ENCODE measurements around the gene ADORA3. TPM values are rescaled to one million over a fixed set of nuclear protein-coding genes. Genes with fewer than 3 reads are reported as not detected.
A peak's percentile ranks its signal among the peaks of the same experiment; 100 is the strongest.

Gene ADORA3
- total RNA-seq, 1 experiment from 2014 or later, result not detected

DNA sequence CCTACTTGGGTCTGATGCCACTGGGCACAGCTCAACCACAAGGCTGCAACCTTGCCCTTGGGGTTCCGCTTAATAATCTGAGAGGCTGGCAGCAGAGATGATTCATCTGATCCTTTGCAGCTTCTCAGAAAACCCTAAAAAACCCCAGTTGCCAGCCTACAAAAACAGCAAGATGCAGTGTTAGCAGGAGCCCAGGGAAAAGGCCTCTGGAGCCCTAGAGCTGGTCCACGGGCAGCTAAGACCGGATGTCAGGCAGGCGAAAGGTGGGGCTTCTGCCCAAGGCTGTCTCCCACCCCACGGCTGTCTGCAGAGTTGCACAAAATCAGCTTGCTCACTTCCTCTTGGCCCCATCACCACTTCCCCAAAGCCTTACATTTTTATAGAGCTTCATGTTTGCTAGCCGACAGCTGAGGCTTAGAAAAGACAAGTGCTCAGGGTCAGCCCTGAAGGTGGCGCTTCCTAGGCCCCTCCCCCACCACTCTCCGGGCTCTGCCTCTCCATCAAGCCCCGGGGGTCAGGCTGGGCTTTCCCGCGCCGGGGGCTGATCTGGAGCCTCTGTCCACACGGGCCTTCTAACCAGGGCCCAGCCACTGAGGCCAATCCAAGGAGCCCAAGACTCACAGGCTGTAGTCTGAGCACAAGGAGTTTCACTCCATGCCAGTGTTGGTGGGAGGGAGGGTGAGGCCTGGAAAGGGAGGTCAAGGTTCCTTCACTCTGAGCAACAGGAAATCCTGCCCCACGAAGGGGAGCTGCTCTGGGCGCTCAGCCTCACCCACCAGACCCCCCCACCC is 4.2 kb upstream of the ADORA3 start:
- H3K27me3 ChIP-seq (ENCODE audit: control insufficient read depth, insufficient read depth, low read length), result no peaks in the 10 kb centered on the region
- DNase-seq (ENCODE audit: low read depth, low spot score) (no peak), ATAC-seq (peak; percentile 92)
- peaks cover 4% of the 10 kb centered on the region; the same call in 1 of the 2 replicates for H3K4me1 ChIP-seq (ENCODE audit: control insufficient read depth, insufficient read depth, low read length)
- no TSS peak for BruUV-seq (replicated peaks)
- peak overlapping the region; percentile 89 for H3K27ac ChIP-seq (ENCODE audit: low read length)
- no peaks in the 10 kb centered on the region for H3K36me3 ChIP-seq (ENCODE audit: control insufficient read depth, insufficient read depth, low read length)
- ChIA-PET CTCF (interaction anchor here (0.6 to 1.9 kb wide), 8 partner anchors 17 to 362 kb away, joined by 3 to 14 read pairs (median 6); partner anchors contain the start of gene RAP1A), POLR2A (interaction anchor here (0.6 kb wide), 1 partner anchor 1499 kb away, joined by 9 read pairs; no protein-coding TSS in a partner anchor)
- H3K9me3 ChIP-seq (ENCODE audit: control insufficient read depth, insufficient read depth, low read depth, low read length), result no peaks in the 10 kb centered on the region
- intact Hi-C loops (cut with micrococcal nuclease; ENCODE audit: unreplicated experiment) (loop anchor here (1.0 to 10.0 kb wide), 2 partner anchors 149 to 247 kb away; partner anchors contain the start of gene DDX20), in situ Hi-C loops (cut with HindIII; ENCODE audit: low pct_unique_long_range_greater_than_20kb, low sequenced_read_pairs) (no loop called here)
- peak overlapping the region; percentile 21 to 55 for H3K4me3 ChIP-seq (ENCODE audit: low read depth in 2 of 2, low read length in 2 of 2)
- TF ChIP-seq TCF7L2 (IDR thresholded peaks at IDR 0.05; ENCODE audit: low read depth, low read length), result no peak

DNA sequence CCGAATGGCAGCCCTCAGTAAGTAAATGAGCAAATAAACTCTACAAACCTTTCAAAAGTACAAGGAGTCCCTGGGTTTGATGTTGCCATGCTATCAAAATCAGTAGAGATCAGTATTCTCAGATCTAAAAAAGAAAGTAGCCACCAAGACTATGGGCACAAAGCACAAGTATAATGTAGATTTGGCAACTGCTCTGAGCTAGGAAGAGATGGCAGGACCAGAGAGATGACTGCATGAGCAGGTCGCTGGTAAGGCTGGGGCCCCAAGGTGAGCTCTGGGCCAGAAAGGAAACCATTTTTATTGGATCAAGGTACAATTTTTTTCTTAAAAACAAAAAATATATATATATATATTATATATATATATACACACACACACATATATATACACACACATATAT is 3.1 kb upstream of the ADORA3 start:
- Histone ChIP-seq H3K36me3 (ENCODE audit: control insufficient read depth, insufficient read depth, low read length) (no peaks in the 10 kb centered on the region), H3K4me1 (ENCODE audit: control insufficient read depth, insufficient read depth, low read length) (peaks cover 4% of the 10 kb centered on the region; the same call in 1 of the 2 replicates), H3K9me3 (ENCODE audit: control insufficient read depth, insufficient read depth, low read depth, low read length) (no peaks in the 10 kb centered on the region), H3K27ac (ENCODE audit: low read length) (no peak overlapping the region), H3K4me3 (ENCODE audit: low read depth in 2 of 2, low read length in 2 of 2) (no peak overlapping the region), H3K27me3 (ENCODE audit: control insufficient read depth, insufficient read depth, low read length) (no peaks in the 10 kb centered on the region)
- intact Hi-C loops (cut with micrococcal nuclease; ENCODE audit: unreplicated experiment), result loop anchor here (10.0 kb wide), 1 partner anchor 248 kb away; the partner anchor contains the start of gene DDX20
- in situ Hi-C loops (cut with HindIII; ENCODE audit: low pct_unique_long_range_greater_than_20kb, low sequenced_read_pairs), result no loop called here
- ChIA-PET POLR2A (no interaction called here), CTCF (interaction anchor here (0.9 kb wide), 1 partner anchor 49 kb away, joined by 4 read pairs; no protein-coding TSS in a partner anchor)
- BruUV-seq (replicated peaks), result no TSS peak
- DNase-seq (ENCODE audit: low read depth, low spot score) (no peak), ATAC-seq (no peak)
- no peak for TF ChIP-seq TCF7L2 (IDR thresholded peaks at IDR 0.05; ENCODE audit: low read depth, low read length)
- TF ChIP-seq, protein P1, sequence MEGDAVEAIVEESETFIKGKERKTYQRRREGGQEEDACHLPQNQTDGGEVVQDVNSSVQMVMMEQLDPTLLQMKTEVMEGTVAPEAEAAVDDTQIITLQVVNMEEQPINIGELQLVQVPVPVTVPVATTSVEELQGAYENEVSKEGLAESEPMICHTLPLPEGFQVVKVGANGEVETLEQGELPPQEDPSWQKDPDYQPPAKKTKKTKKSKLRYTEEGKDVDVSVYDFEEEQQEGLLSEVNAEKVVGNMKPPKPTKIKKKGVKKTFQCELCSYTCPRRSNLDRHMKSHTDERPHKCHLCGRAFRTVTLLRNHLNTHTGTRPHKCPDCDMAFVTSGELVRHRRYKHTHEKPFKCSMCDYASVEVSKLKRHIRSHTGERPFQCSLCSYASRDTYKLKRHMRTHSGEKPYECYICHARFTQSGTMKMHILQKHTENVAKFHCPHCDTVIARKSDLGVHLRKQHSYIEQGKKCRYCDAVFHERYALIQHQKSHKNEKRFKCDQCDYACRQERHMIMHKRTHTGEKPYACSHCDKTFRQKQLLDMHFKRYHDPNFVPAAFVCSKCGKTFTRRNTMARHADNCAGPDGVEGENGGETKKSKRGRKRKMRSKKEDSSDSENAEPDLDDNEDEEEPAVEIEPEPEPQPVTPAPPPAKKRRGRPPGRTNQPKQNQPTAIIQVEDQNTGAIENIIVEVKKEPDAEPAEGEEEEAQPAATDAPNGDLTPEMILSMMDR (IDR thresholded peaks at IDR 0.05), result no peak
- TF ChIP-seq, protein P2, sequence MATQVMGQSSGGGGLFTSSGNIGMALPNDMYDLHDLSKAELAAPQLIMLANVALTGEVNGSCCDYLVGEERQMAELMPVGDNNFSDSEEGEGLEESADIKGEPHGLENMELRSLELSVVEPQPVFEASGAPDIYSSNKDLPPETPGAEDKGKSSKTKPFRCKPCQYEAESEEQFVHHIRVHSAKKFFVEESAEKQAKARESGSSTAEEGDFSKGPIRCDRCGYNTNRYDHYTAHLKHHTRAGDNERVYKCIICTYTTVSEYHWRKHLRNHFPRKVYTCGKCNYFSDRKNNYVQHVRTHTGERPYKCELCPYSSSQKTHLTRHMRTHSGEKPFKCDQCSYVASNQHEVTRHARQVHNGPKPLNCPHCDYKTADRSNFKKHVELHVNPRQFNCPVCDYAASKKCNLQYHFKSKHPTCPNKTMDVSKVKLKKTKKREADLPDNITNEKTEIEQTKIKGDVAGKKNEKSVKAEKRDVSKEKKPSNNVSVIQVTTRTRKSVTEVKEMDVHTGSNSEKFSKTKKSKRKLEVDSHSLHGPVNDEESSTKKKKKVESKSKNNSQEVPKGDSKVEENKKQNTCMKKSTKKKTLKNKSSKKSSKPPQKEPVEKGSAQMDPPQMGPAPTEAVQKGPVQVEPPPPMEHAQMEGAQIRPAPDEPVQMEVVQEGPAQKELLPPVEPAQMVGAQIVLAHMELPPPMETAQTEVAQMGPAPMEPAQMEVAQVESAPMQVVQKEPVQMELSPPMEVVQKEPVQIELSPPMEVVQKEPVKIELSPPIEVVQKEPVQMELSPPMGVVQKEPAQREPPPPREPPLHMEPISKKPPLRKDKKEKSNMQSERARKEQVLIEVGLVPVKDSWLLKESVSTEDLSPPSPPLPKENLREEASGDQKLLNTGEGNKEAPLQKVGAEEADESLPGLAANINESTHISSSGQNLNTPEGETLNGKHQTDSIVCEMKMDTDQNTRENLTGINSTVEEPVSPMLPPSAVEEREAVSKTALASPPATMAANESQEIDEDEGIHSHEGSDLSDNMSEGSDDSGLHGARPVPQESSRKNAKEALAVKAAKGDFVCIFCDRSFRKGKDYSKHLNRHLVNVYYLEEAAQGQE (IDR thresholded peaks at IDR 0.05; ENCODE audit: insufficient read depth in 1 of 2, low read depth in 2 of 2, low read length in 1 of 2), result no peak
- TF ChIP-seq POLR2AphosphoS5 (IDR thresholded peaks at IDR 0.05; ENCODE audit: low read depth, low read length), result no peak
- TF ChIP-seq SIN3A (IDR thresholded peaks at IDR 0.05; ENCODE audit: borderline replicate concordance, insufficient read depth, low read depth, low read length), result no peak

Data from Panc1 (cell line).